PFSK-1 (cell line): ENCODE data around the gene DIRAS1.

Experiments
- FOXP2 ChIP-seq: optimal IDR thresholded peaks from 2 replicates; pipeline ENCODE3; 2011; ENCODE audit warnings: borderline replicate concordance, control low read depth, inconsistent platforms; ENCODE audit not compliant: insufficient read depth; ENCODE audit errors: extremely low read length, extremely low read depth
- POLR2AphosphoS5 ChIP-seq: IDR thresholded peaks from 2 replicates; pipeline ENCODE4 v1.6.1; 2012; ENCODE audit warnings: low read depth, mild to moderate bottlenecking, control low read depth, low read length, moderate library complexity
- REST ChIP-seq, 2 experiments: IDR thresholded peaks; 2 replicates each; pipeline versions ENCODE4 v1.6.1 to v1.8.0; 2011 to 2012; ENCODE audit warnings: low read depth in 2 of 2, low read length in 2 of 2, control low read depth in 1 of 2, inconsistent platforms in 1 of 2, mild to moderate bottlenecking in 1 of 2, moderate library complexity in 1 of 2; ENCODE audit not compliant: insufficient read depth in 1 of 2
- SIN3A ChIP-seq: IDR thresholded peaks from 2 replicates; pipeline ENCODE4 v1.6.1; 2012; ENCODE audit warnings: mild to moderate bottlenecking, low read length, moderate library complexity, borderline replicate concordance; ENCODE audit not compliant: insufficient read depth
- TAF1 ChIP-seq: IDR thresholded peaks from 2 replicates; pipeline ENCODE4 v1.6.1; 2012; ENCODE audit warnings: low read length, control low read depth, borderline replicate concordance; ENCODE audit not compliant: insufficient read depth

Gene DIRAS1

DNA sequence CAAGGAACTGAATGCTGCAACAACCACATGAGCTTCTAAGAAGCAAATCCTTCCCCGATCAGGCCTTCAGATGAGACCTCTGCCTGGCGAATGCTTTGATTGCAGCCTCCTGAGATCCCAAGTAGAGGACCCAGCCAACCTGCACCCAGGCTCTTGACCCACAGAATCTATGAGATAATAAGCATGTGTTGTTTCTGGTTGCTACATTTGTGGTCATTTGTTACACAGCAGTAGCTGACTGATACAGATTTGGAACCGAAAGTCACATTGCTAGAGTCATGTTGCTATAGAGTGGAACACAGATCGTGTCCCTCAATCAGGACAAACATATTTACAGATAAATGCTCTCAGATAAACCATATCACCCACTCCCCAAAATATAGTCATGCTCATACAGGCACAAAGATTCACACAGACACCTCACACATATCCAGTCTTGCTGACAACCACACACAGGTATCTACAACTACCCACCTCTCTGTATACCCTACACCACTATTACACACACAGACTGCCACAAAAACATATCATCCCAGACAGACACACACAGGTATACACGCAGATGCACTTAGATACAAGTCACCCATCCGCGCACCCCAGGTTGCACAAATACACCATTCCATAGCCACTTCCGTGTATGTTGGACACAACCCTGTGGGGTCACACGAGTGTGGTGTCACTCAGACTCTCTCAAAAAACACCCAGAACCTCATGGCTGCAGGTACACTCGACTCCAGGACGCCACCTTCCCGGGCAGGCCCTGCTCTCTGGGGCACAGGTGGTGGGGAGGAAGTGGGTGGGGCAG is 5.5 kb downstream of the DIRAS1 start:
- TF ChIP-seq REST (IDR thresholded peaks at IDR 0.05; ENCODE audit: insufficient read depth in 1 of 2, low read depth in 2 of 2, low read length in 2 of 2) (no peak), FOXP2 (no peak), TAF1 (no peak), SIN3A (no peak)

DNA sequence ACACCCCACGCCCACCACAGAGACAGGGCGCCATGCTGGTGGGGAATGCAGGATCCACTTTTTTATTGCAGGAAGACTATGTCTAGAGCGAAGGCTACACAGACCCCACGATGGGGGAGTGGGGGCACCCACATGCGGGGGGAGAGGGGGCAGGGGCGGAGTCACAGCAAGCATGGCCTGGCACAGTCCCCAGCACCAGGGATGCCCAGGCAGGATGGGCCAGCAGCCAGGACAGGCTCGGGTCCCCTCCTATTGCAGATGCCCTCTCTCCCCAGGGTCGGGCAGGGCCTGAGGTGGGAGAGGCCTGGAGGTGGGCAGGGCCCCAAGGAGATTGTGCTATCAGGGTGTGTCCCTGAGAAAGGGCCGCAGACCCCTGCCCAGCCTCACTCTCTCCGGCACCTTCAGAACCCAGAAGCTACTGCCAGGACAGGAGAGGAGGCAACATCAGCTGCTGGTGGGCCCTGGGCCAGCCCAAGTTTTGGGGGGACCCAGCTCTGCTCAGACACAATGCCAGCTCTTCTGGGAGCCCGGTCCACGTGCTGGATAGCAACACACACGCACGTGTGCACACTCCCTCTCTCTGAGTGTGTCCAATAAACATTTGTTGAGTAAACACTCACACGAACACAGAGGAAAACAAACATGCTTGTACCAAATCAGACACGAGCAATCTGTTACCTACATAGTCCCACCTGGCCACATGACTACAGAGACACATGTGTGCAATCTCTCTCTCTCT is 6.5 kb downstream of the DIRAS1 start:
- TF ChIP-seq POLR2AphosphoS5, result no peak
- no peak for TF ChIP-seq REST (IDR thresholded peaks at IDR 0.05; ENCODE audit: insufficient read depth in 1 of 2, low read depth in 2 of 2, low read length in 2 of 2)
- TF ChIP-seq TAF1, result no peak
- TF ChIP-seq FOXP2, result no peak

GRCh38 chr19:2711875-2712205 is 9.3 kb downstream of the DIRAS1 start:
- TF ChIP-seq FOXP2 (no peak), TAF1 (no peak), REST (IDR thresholded peaks at IDR 0.05; ENCODE audit: insufficient read depth in 1 of 2, low read depth in 2 of 2, low read length in 2 of 2) (no peak), SIN3A (no peak), POLR2AphosphoS5 (no peak)

- TF ChIP-seq TAF1 (no peak), POLR2AphosphoS5 (no peak), SIN3A (no peak), FOXP2 (no peak), REST (IDR thresholded peaks at IDR 0.05; ENCODE audit: insufficient read depth in 1 of 2, low read depth in 2 of 2, low read length in 2 of 2) (no peak)
Measured at GRCh38 chr19:2711172-2711874, 9.8 kb downstream of the DIRAS1 start.
